HepG2 (cell line): ENCODE measurements around the gene TMED3. TPM values are rescaled to one million over a fixed set of nuclear protein-coding genes. Genes with fewer than 3 reads are reported as not detected.

Source experiments
- ATAC-seq: fragments of 200-7000 bp; cut with Tn5 transposase; 3 replicates; pipeline ENCODE4 v1.9.1; 2020; ENCODE audit warnings: mild to moderate bottlenecking, moderate library complexity
- BruUV-seq: library from RNA; stranded (reverse); fragments of 400-500 nt; replicated peaks from 2 replicates; lab custom pipeline; 2021; lab: Mats Ljungman, UMichigan
- CTCF ChIA-PET: fragments of 300-600 bp; formaldehyde crosslinking; extraction: SDS; loops from one replicate; lab custom pipeline; 2021; ENCODE audit warnings: low total read pairs, inconsistent platforms, low intra/inter-chr PET ratio; lab: Yijun Ruan, JAX
- POLR2A ChIA-PET: fragments of 350-600 bp; sonication (Branson Sonifier 250); formaldehyde crosslinking; loops from one replicate; lab custom pipeline; 2020; ENCODE audit warnings: antibody characterized with exemption, inconsistent platforms; lab: Yijun Ruan, JAX
- DNase-seq: peaks from one replicate; pipeline ENCODE4 v3.0.0-alpha.2; 2015; ENCODE audit warnings: low spot score
- FAIRE-seq: peaks from 3 replicates; lab custom pipeline; 2011; peaks lifted over from hg19 to GRCh38; lab: Jason Lieb, UNC
- H2AFZ ChIP-seq: one replicate; pipeline ENCODE4 v1.6.1; 2011; ENCODE audit warnings: low read length, inconsistent platforms
- H3K27ac ChIP-seq: fragments of 300-600 bp; 3 replicates; pipeline ENCODE4 v1.8.0; 2011; ENCODE audit warnings: mixed run types, mild to moderate bottlenecking, mixed read lengths, low read length, inconsistent platforms; ENCODE audit not compliant: insufficient read depth; ENCODE audit errors: extremely low read length
- H3K27me3 ChIP-seq, 2 experiments: fragments of 200-600 bp in 1 of 2; 2 replicates in 1 of 2; 3 replicates in 1 of 2; pipeline versions ENCODE4 v1.6.0 to v1.8.0; 2011; ENCODE audit warnings: low read length in 2 of 2, mild to moderate bottlenecking in 2 of 2, moderate library complexity in 2 of 2, inconsistent platforms in 1 of 2; ENCODE audit not compliant: insufficient read depth in 2 of 2, control insufficient read depth in 1 of 2
- H3K36me3 ChIP-seq, 2 experiments: fragments of 200-600 bp in 1 of 2; replicated peaks in 1 of 2; 2 replicates in 1 of 2; 3 replicates in 1 of 2; pipeline versions ENCODE4 v1.5.1 to v1.8.0; 2011; ENCODE audit warnings: low read length in 2 of 2, inconsistent platforms in 1 of 2; ENCODE audit not compliant: insufficient read depth in 2 of 2, control insufficient read depth in 1 of 2
- H3K4me1 ChIP-seq: 2 replicates; pipeline ENCODE4 v1.5.1; 2012; ENCODE audit warnings: low read length, inconsistent platforms; ENCODE audit not compliant: insufficient read depth
- H3K4me2 ChIP-seq: 2 replicates; pipeline ENCODE4 v1.6.0; 2011; ENCODE audit warnings: low read depth, low read length, inconsistent platforms
- H3K4me3 ChIP-seq, 3 experiments: fragments of 200-600 bp in 1 of 3; sonication (generic), shearing (Covaris generic) in 1 of 3; replicated peaks in 1 of 3; 2 replicates each; pipeline ENCODE4 v1.5.1; 2011 to 2016; ENCODE audit warnings: low read length in 3 of 3, inconsistent platforms in 2 of 3, low read depth in 2 of 3, mild to moderate bottlenecking in 2 of 3, control low read depth in 1 of 3, mixed read lengths in 1 of 3; ENCODE audit not compliant: insufficient read depth in 1 of 3
- H3K79me2 ChIP-seq: one replicate; pipeline ENCODE4 v1.6.1; 2011; ENCODE audit warnings: low read length, inconsistent platforms; ENCODE audit not compliant: insufficient read depth
- H3K9ac ChIP-seq: 2 replicates; pipeline ENCODE4 v1.6.0; 2011; ENCODE audit warnings: mild to moderate bottlenecking, low read depth, low read length, inconsistent platforms; ENCODE audit not compliant: insufficient read depth
- H3K9me3 ChIP-seq: 2 replicates; pipeline ENCODE4 v1.5.1; 2012; ENCODE audit warnings: mild to moderate bottlenecking, low read length
- H4K20me1 ChIP-seq: 2 replicates; pipeline ENCODE4 v1.6.0; 2011; ENCODE audit warnings: inconsistent platforms, mild to moderate bottlenecking, low read length, moderate library complexity; ENCODE audit not compliant: insufficient read depth
- BHLHE40 ChIP-seq: IDR thresholded peaks from 2 replicates; pipeline ENCODE4 v1.6.1; 2011; ENCODE audit warnings: low read length, improper control_type of control experiment
- CENPX ChIP-seq: sonication (generic); formaldehyde crosslinking; IDR thresholded peaks from 2 replicates; pipeline ENCODE4 v1.9.0; 2021; ENCODE audit warnings: mild to moderate bottlenecking, missing genetic modification reagents, moderate library complexity
- CREB1 ChIP-seq, 2 experiments: fragments of 450-650 bp in 1 of 2; IDR thresholded peaks; 2 replicates each; pipeline ENCODE4 v1.6.1; 2016 to 2017; ENCODE audit warnings: control low read depth in 1 of 2, mild to moderate bottlenecking in 1 of 2, missing compliant biosample characterization in 1 of 2, missing genetic modification characterization in 1 of 2
- ERF ChIP-seq: IDR thresholded peaks from 2 replicates; pipeline ENCODE4 v1.6.1; 2018; ENCODE audit warnings: missing biosample characterization, missing genetic modification reagents
- GABPA ChIP-seq, 2 experiments: IDR thresholded peaks; 2 replicates each; pipeline ENCODE4 v1.6.1; 2011 to 2016; ENCODE audit warnings: low read depth in 2 of 2, low read length in 1 of 2, missing biosample characterization in 1 of 2, missing genetic modification characterization in 1 of 2
- HOXD1 ChIP-seq: sonication (generic); formaldehyde crosslinking; IDR thresholded peaks from 2 replicates; pipeline ENCODE4 v1.5.0; 2020; ENCODE audit warnings: missing genetic modification reagents
- KDM5A ChIP-seq: fragments of 200-600 bp; sonication (generic); IDR thresholded peaks from 2 replicates; pipeline ENCODE4 v1.7.0; 2018; ENCODE audit warnings: antibody characterized with exemption, mild to moderate bottlenecking, low read length, borderline replicate concordance
- MAFG ChIP-seq: sonication (generic); formaldehyde crosslinking; IDR thresholded peaks from 2 replicates; pipeline ENCODE4 v1.5.1; 2020; ENCODE audit warnings: mild to moderate bottlenecking, missing genetic modification reagents
- MIXL1 ChIP-seq: IDR thresholded peaks from 2 replicates; pipeline ENCODE4 v1.6.1; 2016
- MLLT10 ChIP-seq: sonication (generic); formaldehyde crosslinking; IDR thresholded peaks from 2 replicates; pipeline ENCODE4 v1.4.0; 2020; ENCODE audit warnings: missing genetic modification reagents
- MTF2 ChIP-seq: sonication (generic); formaldehyde crosslinking; IDR thresholded peaks from 2 replicates; pipeline ENCODE4 v1.5.0; 2020; ENCODE audit warnings: missing genetic modification reagents, borderline replicate concordance
- NR1H2 ChIP-seq: sonication (generic); formaldehyde crosslinking; IDR thresholded peaks from 2 replicates; pipeline ENCODE4 v1.8.1; 2022; ENCODE audit warnings: low read depth, missing genetic modification reagents, borderline replicate concordance
- SNAI1 ChIP-seq: sonication (generic); formaldehyde crosslinking; IDR thresholded peaks from 2 replicates; pipeline ENCODE4 v1.5.0; 2020; ENCODE audit warnings: mild to moderate bottlenecking, missing genetic modification reagents, borderline replicate concordance
- TBX3 ChIP-seq: fragments of 450-650 bp; IDR thresholded peaks from 2 replicates; pipeline ENCODE4 v1.6.1; 2017; ENCODE audit warnings: antibody characterized with exemption, mild to moderate bottlenecking, inconsistent platforms, borderline replicate concordance
- TCF7L2 ChIP-seq: IDR thresholded peaks from 2 replicates; pipeline ENCODE4 v1.6.1; 2011; ENCODE audit warnings: mild to moderate bottlenecking, low read depth, low read length, moderate library complexity
- ZNF121 ChIP-seq: sonication (generic); formaldehyde crosslinking; IDR thresholded peaks from 2 replicates; pipeline ENCODE4 v1.5.0; 2020; ENCODE audit warnings: mild to moderate bottlenecking, missing genetic modification reagents
- ZNF20 ChIP-seq: sonication (generic); formaldehyde crosslinking; IDR thresholded peaks from 2 replicates; pipeline ENCODE4 v1.4.0; 2020; ENCODE audit warnings: mild to moderate bottlenecking, moderate library complexity, missing genetic modification reagents
- ZNF205 ChIP-seq: IDR thresholded peaks from 2 replicates; pipeline ENCODE4 v1.6.1; 2018; ENCODE audit warnings: missing biosample characterization, missing genetic modification reagents
- ZNF331 ChIP-seq: sonication (generic); formaldehyde crosslinking; IDR thresholded peaks from 2 replicates; pipeline ENCODE4 v1.4.0; 2020; ENCODE audit warnings: missing genetic modification reagents
- ZNF564 ChIP-seq: sonication (generic); formaldehyde crosslinking; IDR thresholded peaks from 2 replicates; pipeline ENCODE4 v1.8.1; 2023; ENCODE audit warnings: mild to moderate bottlenecking, missing genetic modification reagents
- ZNF577 ChIP-seq: sonication (generic); formaldehyde crosslinking; IDR thresholded peaks from 2 replicates; pipeline ENCODE4 v1.4.0; 2020; ENCODE audit warnings: mild to moderate bottlenecking, low read depth, missing genetic modification reagents, borderline replicate concordance
- ZNF782 ChIP-seq: sonication (generic); formaldehyde crosslinking; IDR thresholded peaks from 2 replicates; pipeline ENCODE4 v1.4.0; 2020; ENCODE audit warnings: missing genetic modification reagents, mild to moderate bottlenecking, borderline replicate concordance
- WGBS: methylation state at CpG from one replicate; pipeline ENCODE4 v1.1.6; 2017; ENCODE audit warnings: low lambda C conversion rate; 5-methylcytosine and 5-hydroxymethylcytosine counted together
- in situ Hi-C: cut with HindIII; loops from 2 replicates; pipeline ENCODE4 v1.10.0; 2017; ENCODE audit warnings: low pct_unique_long_range_greater_than_20kb; ENCODE audit not compliant: extremely low pct_ligation_motif_present
- intact Hi-C: fragments of 100-400 bp; cut with micrococcal nuclease; formaldehyde crosslinking; loops from one replicate; pipeline ENCODE4 v1.10.0; 2022; ENCODE audit not compliant: unreplicated experiment
- polyA plus RNA-seq, 8 experiments: library from polyadenylated mRNA; depleted of rRNA in 3 of 8; stranded (reverse) in 7 of 8; unstranded in 1 of 8; fragments of >200 nt; fragmentation: Illumina TruSeq in 4 of 8; extraction: Trizol in 4 of 8; gene quantifications; 2 replicates each; pipeline versions ENCODE4 v1.2.1 to v1.2.3, GENCODE V29; 2011 to 2016; ENCODE audit warnings: low read depth in 4 of 8, missing spikeins in 1 of 8, mixed read lengths in 1 of 8; ENCODE audit not compliant: insufficient read depth in 1 of 8
- total RNA-seq, 5 experiments: library from RNA; depleted of rRNA; stranded (reverse); fragments of >200 nt; fragmentation: Illumina TruSeq; extraction: Trizol; gene quantifications; 2 replicates each; pipeline ENCODE4 v1.2.3, GENCODE V29; 2016; ENCODE audit warnings: low read depth in 1 of 5
- TF ChIP-seq, protein P1 (sequence below): sonication (generic); formaldehyde crosslinking; IDR thresholded peaks from 2 replicates; pipeline ENCODE4 v1.4.0; 2020; ENCODE audit warnings: missing genetic modification reagents
- TF ChIP-seq, protein P2 (sequence below): fragments of 450-650 bp; IDR thresholded peaks from 2 replicates; pipeline ENCODE4 v1.6.1; 2016

The TMED3 gene
- total and polyA plus RNA-seq, 2 of the 13 experiments (the other 11 are each of a cell fraction or from before 2014, with no cell fraction given), result 125 to 155 TPM

GRCh38 chr15:79283252-79284048, 27.5 kb upstream of the TMED3 start:
- Histone ChIP-seq H3K9ac (no peak overlapping the region), H3K27ac (no peak overlapping the region), H3K4me2 (no peak overlapping the region), H3K36me3 (no peaks in the 10 kb centered on the region), H2AFZ (no peak overlapping the region), H3K9me3 (no peaks in the 10 kb centered on the region), H4K20me1 (no peaks in the 10 kb centered on the region), H3K27me3 (peaks cover 1 to 14% of the 10 kb centered on the region in 2 experiments), H3K79me2 (no peaks in the 10 kb centered on the region), H3K4me1 (no peaks in the 10 kb centered on the region), H3K4me3 (no peak overlapping the region)
- 33% methylated on average over 26 of the region's 46 CpGs for WGBS
- intact Hi-C loops, result no loop called here
- ATAC-seq (peak; percentile 93), DNase-seq (no peak), FAIRE-seq (no peak)
- BruUV-seq, result no TSS peak
- ChIA-PET CTCF (no interaction called here), POLR2A (no interaction called here)
- in situ Hi-C loops, result no loop called here
- TF ChIP-seq MLLT10, result no peak
- TF ChIP-seq TCF7L2, result no peak
- no peak for TF ChIP-seq ZNF121 (CRISPR knock-in tag)
- TF ChIP-seq CENPX (CRISPR knock-in tag), result no peak
- TF ChIP-seq KDM5A, result no peak
- TF ChIP-seq ZNF564 (CRISPR knock-in tag), result no peak
- no peak for TF ChIP-seq CREB1 (IDR thresholded peaks at IDR 0.05)
- no peak for TF ChIP-seq CREB1 (CRISPR knock-in tag; IDR thresholded peaks at IDR 0.05)
- no peak for TF ChIP-seq BHLHE40
- no peak for TF ChIP-seq NR1H2
- no peak for TF ChIP-seq ZNF782 (CRISPR knock-in tag)
- TF ChIP-seq SNAI1 (CRISPR knock-in tag), result no peak
- no peak for TF ChIP-seq ZNF577
- no peak for TF ChIP-seq TBX3
- no peak for TF ChIP-seq MTF2 (CRISPR knock-in tag)
- peak; percentile 77; the same call in 1 of the 2 replicates for TF ChIP-seq ERF (CRISPR knock-in tag)
- TF ChIP-seq HOXD1 (CRISPR knock-in tag), result no peak; the same call in 1 of the 2 replicates
- no peak for TF ChIP-seq MIXL1
- TF ChIP-seq, protein P1, sequence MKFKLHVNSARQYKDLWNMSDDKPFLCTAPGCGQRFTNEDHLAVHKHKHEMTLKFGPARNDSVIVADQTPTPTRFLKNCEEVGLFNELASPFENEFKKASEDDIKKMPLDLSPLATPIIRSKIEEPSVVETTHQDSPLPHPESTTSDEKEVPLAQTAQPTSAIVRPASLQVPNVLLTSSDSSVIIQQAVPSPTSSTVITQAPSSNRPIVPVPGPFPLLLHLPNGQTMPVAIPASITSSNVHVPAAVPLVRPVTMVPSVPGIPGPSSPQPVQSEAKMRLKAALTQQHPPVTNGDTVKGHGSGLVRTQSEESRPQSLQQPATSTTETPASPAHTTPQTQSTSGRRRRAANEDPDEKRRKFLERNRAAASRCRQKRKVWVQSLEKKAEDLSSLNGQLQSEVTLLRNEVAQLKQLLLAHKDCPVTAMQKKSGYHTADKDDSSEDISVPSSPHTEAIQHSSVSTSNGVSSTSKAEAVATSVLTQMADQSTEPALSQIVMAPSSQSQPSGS, result peak; percentile 43; the same call in 1 of the 2 replicates
- no peak for TF ChIP-seq MAFG
- TF ChIP-seq, protein P2, sequence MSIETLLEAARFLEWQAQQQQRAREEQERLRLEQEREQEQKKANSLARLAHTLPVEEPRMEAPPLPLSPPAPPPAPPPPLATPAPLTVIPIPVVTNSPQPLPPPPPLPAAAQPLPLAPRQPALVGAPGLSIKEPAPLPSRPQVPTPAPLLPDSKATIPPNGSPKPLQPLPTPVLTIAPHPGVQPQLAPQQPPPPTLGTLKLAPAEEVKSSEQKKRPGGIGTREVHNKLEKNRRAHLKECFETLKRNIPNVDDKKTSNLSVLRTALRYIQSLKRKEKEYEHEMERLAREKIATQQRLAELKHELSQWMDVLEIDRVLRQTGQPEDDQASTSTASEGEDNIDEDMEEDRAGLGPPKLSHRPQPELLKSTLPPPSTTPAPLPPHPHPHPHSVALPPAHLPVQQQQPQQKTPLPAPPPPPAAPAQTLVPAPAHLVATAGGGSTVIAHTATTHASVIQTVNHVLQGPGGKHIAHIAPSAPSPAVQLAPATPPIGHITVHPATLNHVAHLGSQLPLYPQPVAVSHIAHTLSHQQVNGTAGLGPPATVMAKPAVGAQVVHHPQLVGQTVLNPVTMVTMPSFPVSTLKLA, result no peak
- no peak for TF ChIP-seq ZNF20
- TF ChIP-seq ZNF205, result 0 out of 2 replicates have a peak, but pooled peaks have one; percentile 36
- TF ChIP-seq ZNF331 (CRISPR knock-in tag), result peak; percentile 64; the same call in 1 of the 2 replicates
- no peak for TF ChIP-seq GABPA (IDR thresholded peaks at IDR 0.05; ENCODE audit: low read depth, low read length)
- no peak for TF ChIP-seq GABPA (CRISPR knock-in tag; IDR thresholded peaks at IDR 0.05; ENCODE audit: low read depth)
